Sigmoid colon (tissue), 4 donors: ENCODE results near the gene GTF2H1.

ENCODE experiments used
- CTCF ChIP-seq, 4 experiments: fragments of 450-650 bp in 3 of 4; fragments of 200-600 bp in 1 of 4; IDR thresholded peaks; one replicate each; pipeline ENCODE4 v1.5.1; 2016 to 2019; ENCODE audit warnings: antibody characterized with exemption in 4 of 4, mild to moderate bottlenecking in 3 of 4, moderate library complexity in 2 of 4
- EP300 ChIP-seq, 4 donors: sonication (generic); formaldehyde crosslinking; IDR thresholded peaks; one replicate each; pipeline ENCODE4 v1.6.1; 2017; ENCODE audit warnings: antibody characterized with exemption in 4 of 4
- POLR2A ChIP-seq, 2 donors: fragments of 450-650 bp; IDR thresholded peaks; one replicate each; pipeline ENCODE4 v1.6.1; 2016; ENCODE audit warnings: antibody characterized with exemption in 2 of 2, mild to moderate bottlenecking in 2 of 2, moderate library complexity in 2 of 2
- POLR2AphosphoS5 ChIP-seq, 4 donors: sonication (generic); formaldehyde crosslinking; IDR thresholded peaks; one replicate each; pipeline ENCODE4 v1.6.1; 2017; ENCODE audit warnings: antibody characterized with exemption in 4 of 4

GRCh38 chr11:18416459-18416858 is 94.1 kb downstream of the GTF2H1 start:
- TF ChIP-seq CTCF (IDR thresholded peaks at IDR 0.05) (no peak), POLR2AphosphoS5 (IDR thresholded peaks at IDR 0.05) (no peak), POLR2A (IDR thresholded peaks at IDR 0.05) (no peak), EP300 (IDR thresholded peaks at IDR 0.05) (no peak)
